Measurements from ENCODE around the gene TSHZ2. TPM values are rescaled to one million over a fixed set of nuclear protein-coding genes. Genes with fewer than 3 reads are reported as not detected.

Gene TSHZ2
- total RNA-seq, 1 experiment from 2014 or later, result 0.20 TPM

DNA sequence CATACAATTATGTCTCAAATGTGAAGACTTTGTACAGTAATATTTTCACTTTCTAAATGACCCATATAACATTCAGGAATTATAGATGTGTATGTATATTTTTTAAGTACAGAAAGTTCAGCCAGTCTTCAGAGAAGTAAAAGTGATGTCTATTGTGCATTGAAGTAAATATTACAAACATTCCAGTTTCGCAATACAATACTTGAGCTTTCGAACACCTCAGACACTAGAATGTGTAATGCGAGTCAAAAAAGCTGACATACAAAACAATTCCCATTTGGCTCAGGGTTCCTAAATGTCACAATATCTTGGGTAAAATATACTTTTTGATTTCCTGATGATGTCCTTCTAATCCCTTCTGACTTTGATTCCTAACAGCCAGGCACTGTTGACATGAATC lies 520.1 kb downstream of the TSHZ2 start:
- H3K9me3 Mint-ChIP-seq, result peaks cover 7% of the 10 kb centered on the region
- CTCF ChIA-PET, result interaction anchor here (1.0 kb wide), 1 partner anchor 56 kb away, joined by 3 read pairs; no protein-coding TSS in a partner anchor
- H3K4me3 Mint-ChIP-seq, result no peak overlapping the region
- DNase-seq (ENCODE audit: low spot score) (no peak), ATAC-seq (no peak)
- peaks cover 17% of the 10 kb centered on the region for H3K4me1 Mint-ChIP-seq
- TF ChIP-seq ZBTB21 (CRISPR knock-in tag; IDR thresholded peaks at IDR 0.05; ENCODE audit: borderline replicate concordance), result no peak
- no peak for TF ChIP-seq NR2C2 (CRISPR knock-in tag; IDR thresholded peaks at IDR 0.05)
- no peak for TF ChIP-seq FOXP1 (CRISPR knock-in tag; IDR thresholded peaks at IDR 0.05; ENCODE audit: borderline replicate concordance)
- no peak for TF ChIP-seq SMAD3 (CRISPR knock-in tag; IDR thresholded peaks at IDR 0.05; ENCODE audit: borderline replicate concordance)
- TF ChIP-seq NFE2L1 (CRISPR knock-in tag; IDR thresholded peaks at IDR 0.05), result no peak
- TF ChIP-seq, protein P1, sequence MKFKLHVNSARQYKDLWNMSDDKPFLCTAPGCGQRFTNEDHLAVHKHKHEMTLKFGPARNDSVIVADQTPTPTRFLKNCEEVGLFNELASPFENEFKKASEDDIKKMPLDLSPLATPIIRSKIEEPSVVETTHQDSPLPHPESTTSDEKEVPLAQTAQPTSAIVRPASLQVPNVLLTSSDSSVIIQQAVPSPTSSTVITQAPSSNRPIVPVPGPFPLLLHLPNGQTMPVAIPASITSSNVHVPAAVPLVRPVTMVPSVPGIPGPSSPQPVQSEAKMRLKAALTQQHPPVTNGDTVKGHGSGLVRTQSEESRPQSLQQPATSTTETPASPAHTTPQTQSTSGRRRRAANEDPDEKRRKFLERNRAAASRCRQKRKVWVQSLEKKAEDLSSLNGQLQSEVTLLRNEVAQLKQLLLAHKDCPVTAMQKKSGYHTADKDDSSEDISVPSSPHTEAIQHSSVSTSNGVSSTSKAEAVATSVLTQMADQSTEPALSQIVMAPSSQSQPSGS (CRISPR knock-in tag; IDR thresholded peaks at IDR 0.05; ENCODE audit: borderline replicate concordance, low read depth), result no peak
- TF ChIP-seq, protein P2, sequence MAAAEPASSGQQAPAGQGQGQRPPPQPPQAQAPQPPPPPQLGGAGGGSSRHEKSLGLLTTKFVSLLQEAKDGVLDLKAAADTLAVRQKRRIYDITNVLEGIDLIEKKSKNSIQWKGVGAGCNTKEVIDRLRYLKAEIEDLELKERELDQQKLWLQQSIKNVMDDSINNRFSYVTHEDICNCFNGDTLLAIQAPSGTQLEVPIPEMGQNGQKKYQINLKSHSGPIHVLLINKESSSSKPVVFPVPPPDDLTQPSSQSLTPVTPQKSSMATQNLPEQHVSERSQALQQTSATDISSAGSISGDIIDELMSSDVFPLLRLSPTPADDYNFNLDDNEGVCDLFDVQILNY (CRISPR knock-in tag; IDR thresholded peaks at IDR 0.05), result no peak
- TF ChIP-seq, protein P3, sequence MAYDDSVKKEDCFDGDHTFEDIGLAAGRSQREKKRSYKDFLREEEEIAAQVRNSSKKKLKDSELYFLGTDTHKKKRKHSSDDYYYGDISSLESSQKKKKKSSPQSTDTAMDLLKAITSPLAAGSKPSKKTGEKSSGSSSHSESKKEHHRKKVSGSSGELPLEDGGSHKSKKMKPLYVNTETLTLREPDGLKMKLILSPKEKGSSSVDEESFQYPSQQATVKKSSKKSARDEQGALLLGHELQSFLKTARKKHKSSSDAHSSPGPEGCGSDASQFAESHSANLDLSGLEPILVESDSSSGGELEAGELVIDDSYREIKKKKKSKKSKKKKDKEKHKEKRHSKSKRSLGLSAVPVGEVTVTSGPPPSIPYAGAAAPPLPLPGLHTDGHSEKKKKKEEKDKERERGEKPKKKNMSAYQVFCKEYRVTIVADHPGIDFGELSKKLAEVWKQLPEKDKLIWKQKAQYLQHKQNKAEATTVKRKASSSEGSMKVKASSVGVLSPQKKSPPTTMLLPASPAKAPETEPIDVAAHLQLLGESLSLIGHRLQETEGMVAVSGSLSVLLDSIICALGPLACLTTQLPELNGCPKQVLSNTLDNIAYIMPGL (CRISPR knock-in tag; IDR thresholded peaks at IDR 0.05), result no peak
- TF ChIP-seq, protein P4, sequence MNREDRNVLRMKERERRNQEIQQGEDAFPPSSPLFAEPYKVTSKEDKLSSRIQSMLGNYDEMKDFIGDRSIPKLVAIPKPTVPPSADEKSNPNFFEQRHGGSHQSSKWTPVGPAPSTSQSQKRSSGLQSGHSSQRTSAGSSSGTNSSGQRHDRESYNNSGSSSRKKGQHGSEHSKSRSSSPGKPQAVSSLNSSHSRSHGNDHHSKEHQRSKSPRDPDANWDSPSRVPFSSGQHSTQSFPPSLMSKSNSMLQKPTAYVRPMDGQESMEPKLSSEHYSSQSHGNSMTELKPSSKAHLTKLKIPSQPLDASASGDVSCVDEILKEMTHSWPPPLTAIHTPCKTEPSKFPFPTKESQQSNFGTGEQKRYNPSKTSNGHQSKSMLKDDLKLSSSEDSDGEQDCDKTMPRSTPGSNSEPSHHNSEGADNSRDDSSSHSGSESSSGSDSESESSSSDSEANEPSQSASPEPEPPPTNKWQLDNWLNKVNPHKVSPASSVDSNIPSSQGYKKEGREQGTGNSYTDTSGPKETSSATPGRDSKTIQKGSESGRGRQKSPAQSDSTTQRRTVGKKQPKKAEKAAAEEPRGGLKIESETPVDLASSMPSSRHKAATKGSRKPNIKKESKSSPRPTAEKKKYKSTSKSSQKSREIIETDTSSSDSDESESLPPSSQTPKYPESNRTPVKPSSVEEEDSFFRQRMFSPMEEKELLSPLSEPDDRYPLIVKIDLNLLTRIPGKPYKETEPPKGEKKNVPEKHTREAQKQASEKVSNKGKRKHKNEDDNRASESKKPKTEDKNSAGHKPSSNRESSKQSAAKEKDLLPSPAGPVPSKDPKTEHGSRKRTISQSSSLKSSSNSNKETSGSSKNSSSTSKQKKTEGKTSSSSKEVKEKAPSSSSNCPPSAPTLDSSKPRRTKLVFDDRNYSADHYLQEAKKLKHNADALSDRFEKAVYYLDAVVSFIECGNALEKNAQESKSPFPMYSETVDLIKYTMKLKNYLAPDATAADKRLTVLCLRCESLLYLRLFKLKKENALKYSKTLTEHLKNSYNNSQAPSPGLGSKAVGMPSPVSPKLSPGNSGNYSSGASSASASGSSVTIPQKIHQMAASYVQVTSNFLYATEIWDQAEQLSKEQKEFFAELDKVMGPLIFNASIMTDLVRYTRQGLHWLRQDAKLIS (CRISPR knock-in tag; IDR thresholded peaks at IDR 0.05; ENCODE audit: borderline replicate concordance), result no peak
- TF ChIP-seq, protein P5, sequence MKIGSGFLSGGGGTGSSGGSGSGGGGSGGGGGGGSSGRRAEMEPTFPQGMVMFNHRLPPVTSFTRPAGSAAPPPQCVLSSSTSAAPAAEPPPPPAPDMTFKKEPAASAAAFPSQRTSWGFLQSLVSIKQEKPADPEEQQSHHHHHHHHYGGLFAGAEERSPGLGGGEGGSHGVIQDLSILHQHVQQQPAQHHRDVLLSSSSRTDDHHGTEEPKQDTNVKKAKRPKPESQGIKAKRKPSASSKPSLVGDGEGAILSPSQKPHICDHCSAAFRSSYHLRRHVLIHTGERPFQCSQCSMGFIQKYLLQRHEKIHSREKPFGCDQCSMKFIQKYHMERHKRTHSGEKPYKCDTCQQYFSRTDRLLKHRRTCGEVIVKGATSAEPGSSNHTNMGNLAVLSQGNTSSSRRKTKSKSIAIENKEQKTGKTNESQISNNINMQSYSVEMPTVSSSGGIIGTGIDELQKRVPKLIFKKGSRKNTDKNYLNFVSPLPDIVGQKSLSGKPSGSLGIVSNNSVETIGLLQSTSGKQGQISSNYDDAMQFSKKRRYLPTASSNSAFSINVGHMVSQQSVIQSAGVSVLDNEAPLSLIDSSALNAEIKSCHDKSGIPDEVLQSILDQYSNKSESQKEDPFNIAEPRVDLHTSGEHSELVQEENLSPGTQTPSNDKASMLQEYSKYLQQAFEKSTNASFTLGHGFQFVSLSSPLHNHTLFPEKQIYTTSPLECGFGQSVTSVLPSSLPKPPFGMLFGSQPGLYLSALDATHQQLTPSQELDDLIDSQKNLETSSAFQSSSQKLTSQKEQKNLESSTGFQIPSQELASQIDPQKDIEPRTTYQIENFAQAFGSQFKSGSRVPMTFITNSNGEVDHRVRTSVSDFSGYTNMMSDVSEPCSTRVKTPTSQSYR (CRISPR knock-in tag; IDR thresholded peaks at IDR 0.05), result no peak
- no peak for TF ChIP-seq SMAD4 (CRISPR knock-in tag; IDR thresholded peaks at IDR 0.05)
- TF ChIP-seq, protein P6, sequence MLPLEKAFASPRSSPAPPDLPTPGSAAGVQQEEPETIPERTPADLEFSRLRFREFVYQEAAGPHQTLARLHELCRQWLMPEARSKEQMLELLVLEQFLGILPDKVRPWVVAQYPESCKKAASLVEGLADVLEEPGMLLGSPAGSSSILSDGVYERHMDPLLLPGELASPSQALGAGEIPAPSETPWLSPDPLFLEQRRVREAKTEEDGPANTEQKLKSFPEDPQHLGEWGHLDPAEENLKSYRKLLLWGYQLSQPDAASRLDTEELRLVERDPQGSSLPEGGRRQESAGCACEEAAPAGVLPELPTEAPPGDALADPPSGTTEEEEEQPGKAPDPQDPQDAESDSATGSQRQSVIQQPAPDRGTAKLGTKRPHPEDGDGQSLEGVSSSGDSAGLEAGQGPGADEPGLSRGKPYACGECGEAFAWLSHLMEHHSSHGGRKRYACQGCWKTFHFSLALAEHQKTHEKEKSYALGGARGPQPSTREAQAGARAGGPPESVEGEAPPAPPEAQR (CRISPR knock-in tag; IDR thresholded peaks at IDR 0.05), result no peak
- TF ChIP-seq, protein P7, sequence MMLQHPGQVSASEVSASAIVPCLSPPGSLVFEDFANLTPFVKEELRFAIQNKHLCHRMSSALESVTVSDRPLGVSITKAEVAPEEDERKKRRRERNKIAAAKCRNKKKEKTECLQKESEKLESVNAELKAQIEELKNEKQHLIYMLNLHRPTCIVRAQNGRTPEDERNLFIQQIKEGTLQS (CRISPR knock-in tag; conservative IDR thresholded peaks at IDR 0.05), result no peak
- no peak for TF ChIP-seq RELA (CRISPR knock-in tag; IDR thresholded peaks at IDR 0.05; ENCODE audit: borderline replicate concordance)
- TF ChIP-seq MYBL2 (CRISPR knock-in tag; IDR thresholded peaks at IDR 0.05), result no peak
- TF ChIP-seq OVOL2 (CRISPR knock-in tag; IDR thresholded peaks at IDR 0.05; ENCODE audit: borderline replicate concordance), result no peak
- TF ChIP-seq ZNF671 (CRISPR knock-in tag; IDR thresholded peaks at IDR 0.05), result no peak
- no peak for TF ChIP-seq JUN (CRISPR knock-in tag; IDR thresholded peaks at IDR 0.05)
- TF ChIP-seq, protein P8, sequence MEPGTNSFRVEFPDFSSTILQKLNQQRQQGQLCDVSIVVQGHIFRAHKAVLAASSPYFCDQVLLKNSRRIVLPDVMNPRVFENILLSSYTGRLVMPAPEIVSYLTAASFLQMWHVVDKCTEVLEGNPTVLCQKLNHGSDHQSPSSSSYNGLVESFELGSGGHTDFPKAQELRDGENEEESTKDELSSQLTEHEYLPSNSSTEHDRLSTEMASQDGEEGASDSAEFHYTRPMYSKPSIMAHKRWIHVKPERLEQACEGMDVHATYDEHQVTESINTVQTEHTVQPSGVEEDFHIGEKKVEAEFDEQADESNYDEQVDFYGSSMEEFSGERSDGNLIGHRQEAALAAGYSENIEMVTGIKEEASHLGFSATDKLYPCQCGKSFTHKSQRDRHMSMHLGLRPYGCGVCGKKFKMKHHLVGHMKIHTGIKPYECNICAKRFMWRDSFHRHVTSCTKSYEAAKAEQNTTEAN (CRISPR knock-in tag; IDR thresholded peaks at IDR 0.05), result no peak
- TF ChIP-seq, protein P9, sequence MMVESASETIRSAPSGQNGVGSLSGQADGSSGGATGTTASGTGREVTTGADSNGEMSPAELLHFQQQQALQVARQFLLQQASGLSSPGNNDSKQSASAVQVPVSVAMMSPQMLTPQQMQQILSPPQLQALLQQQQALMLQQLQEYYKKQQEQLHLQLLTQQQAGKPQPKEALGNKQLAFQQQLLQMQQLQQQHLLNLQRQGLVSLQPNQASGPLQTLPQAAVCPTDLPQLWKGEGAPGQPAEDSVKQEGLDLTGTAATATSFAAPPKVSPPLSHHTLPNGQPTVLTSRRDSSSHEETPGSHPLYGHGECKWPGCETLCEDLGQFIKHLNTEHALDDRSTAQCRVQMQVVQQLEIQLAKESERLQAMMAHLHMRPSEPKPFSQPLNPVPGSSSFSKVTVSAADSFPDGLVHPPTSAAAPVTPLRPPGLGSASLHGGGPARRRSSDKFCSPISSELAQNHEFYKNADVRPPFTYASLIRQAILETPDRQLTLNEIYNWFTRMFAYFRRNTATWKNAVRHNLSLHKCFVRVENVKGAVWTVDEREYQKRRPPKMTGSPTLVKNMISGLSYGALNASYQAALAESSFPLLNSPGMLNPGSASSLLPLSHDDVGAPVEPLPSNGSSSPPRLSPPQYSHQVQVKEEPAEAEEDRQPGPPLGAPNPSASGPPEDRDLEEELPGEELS (CRISPR knock-in tag; IDR thresholded peaks at IDR 0.05), result no peak
- no peak overlapping the region for H3K27ac Mint-ChIP-seq
- H3K36me3 Mint-ChIP-seq, result peaks cover 5% of the 10 kb centered on the region; the same call in 1 of the 2 replicates
- no peaks in the 10 kb centered on the region for H3K27me3 Mint-ChIP-seq (ENCODE audit: low read depth)
- POLR2A ChIA-PET, result no interaction called here

Data from WTC11 (cell line).